MM.1S (cell line): ENCODE data around the gene CLMN.

Experiments
- DNase-seq: peaks from one replicate; pipeline ENCODE4 v3.0.0-alpha.2; 2015
- H2AFZ ChIP-seq: fragments of 300-600 bp; sonication (generic); 2 replicates; pipeline ENCODE4 v1.6.0; 2016; ENCODE audit warnings: antibody characterized with exemption, low read length
- H3F3A ChIP-seq: fragments of 300-600 bp; sonication (generic); 2 replicates; pipeline ENCODE4 v1.6.1; 2016; ENCODE audit warnings: mild to moderate bottlenecking, antibody characterized with exemption, low read length, moderate library complexity, mixed read lengths; ENCODE audit not compliant: insufficient read depth
- H3K27ac ChIP-seq: fragments of 300-600 bp; sonication (generic); 2 replicates; pipeline ENCODE4 v1.5.1; 2016; ENCODE audit warnings: mild to moderate bottlenecking, low read length
- H3K27me3 ChIP-seq: fragments of 300-600 bp; sonication (generic); replicated peaks from 2 replicates; pipeline ENCODE4 v1.6.0; 2016; ENCODE audit warnings: low read length; ENCODE audit not compliant: insufficient read depth
- H3K36me3 ChIP-seq: fragments of 300-600 bp; sonication (generic); replicated peaks from 2 replicates; pipeline ENCODE4 v1.6.1; 2016; ENCODE audit warnings: mild to moderate bottlenecking, low read length, mixed read lengths; ENCODE audit not compliant: insufficient read depth
- H3K4me1 ChIP-seq: fragments of 300-600 bp; sonication (generic); 2 replicates; pipeline ENCODE4 v1.6.1; 2016; ENCODE audit warnings: low read length, mixed read lengths
- H3K4me2 ChIP-seq: fragments of 300-600 bp; sonication (generic); 2 replicates; pipeline ENCODE4 v1.6.0; 2016; ENCODE audit warnings: low read depth, low read length
- H3K4me3 ChIP-seq: fragments of 300-600 bp; sonication (generic); 2 replicates; pipeline ENCODE4 v1.5.1; 2016; ENCODE audit warnings: low read length, mixed read lengths
- H3K79me2 ChIP-seq: fragments of 300-600 bp; sonication (generic); 2 replicates; pipeline ENCODE4 v1.6.1; 2016; ENCODE audit warnings: mixed run types, low read length, mixed read lengths
- H3K9ac ChIP-seq: fragments of 300-600 bp; sonication (generic); 2 replicates; pipeline ENCODE4 v1.6.1; 2016; ENCODE audit warnings: low read length, mixed read lengths
- H3K9me2 ChIP-seq: fragments of 300-600 bp; sonication (generic); replicated peaks from 2 replicates; pipeline ENCODE4 v1.6.1; 2016; ENCODE audit warnings: mild to moderate bottlenecking, low read length, mixed read lengths; ENCODE audit not compliant: insufficient read depth
- H3K9me3 ChIP-seq: fragments of 300-600 bp; sonication (generic); replicated peaks from 2 replicates; pipeline ENCODE4 v1.6.1; 2016; ENCODE audit warnings: mild to moderate bottlenecking, low read length, mixed read lengths; ENCODE audit not compliant: insufficient read depth
- H4K20me1 ChIP-seq: fragments of 300-600 bp; sonication (generic); 2 replicates; pipeline ENCODE4 v1.6.1; 2016; ENCODE audit warnings: mild to moderate bottlenecking, low read length, moderate library complexity, mixed read lengths; ENCODE audit not compliant: insufficient read depth
- CTCF ChIP-seq: fragments of 300-600 bp; sonication (generic); IDR thresholded peaks from 2 replicates; pipeline ENCODE4 v1.5.1; 2016; ENCODE audit warnings: antibody characterized with exemption, low read length, mixed read lengths
- EZH2 ChIP-seq: fragments of 300-600 bp; sonication (generic); optimal IDR thresholded peaks from 2 replicates; pipeline ENCODE3; 2017; ENCODE audit warnings: low read depth, mild to moderate bottlenecking, antibody characterized with exemption, low read length, mixed read lengths
- EZH2phosphoT487 ChIP-seq: fragments of 300-600 bp; sonication (generic); IDR thresholded peaks from 2 replicates; pipeline ENCODE4 v1.6.1; 2018; ENCODE audit warnings: antibody characterized with exemption, low read length

CLMN gene

DNA sequence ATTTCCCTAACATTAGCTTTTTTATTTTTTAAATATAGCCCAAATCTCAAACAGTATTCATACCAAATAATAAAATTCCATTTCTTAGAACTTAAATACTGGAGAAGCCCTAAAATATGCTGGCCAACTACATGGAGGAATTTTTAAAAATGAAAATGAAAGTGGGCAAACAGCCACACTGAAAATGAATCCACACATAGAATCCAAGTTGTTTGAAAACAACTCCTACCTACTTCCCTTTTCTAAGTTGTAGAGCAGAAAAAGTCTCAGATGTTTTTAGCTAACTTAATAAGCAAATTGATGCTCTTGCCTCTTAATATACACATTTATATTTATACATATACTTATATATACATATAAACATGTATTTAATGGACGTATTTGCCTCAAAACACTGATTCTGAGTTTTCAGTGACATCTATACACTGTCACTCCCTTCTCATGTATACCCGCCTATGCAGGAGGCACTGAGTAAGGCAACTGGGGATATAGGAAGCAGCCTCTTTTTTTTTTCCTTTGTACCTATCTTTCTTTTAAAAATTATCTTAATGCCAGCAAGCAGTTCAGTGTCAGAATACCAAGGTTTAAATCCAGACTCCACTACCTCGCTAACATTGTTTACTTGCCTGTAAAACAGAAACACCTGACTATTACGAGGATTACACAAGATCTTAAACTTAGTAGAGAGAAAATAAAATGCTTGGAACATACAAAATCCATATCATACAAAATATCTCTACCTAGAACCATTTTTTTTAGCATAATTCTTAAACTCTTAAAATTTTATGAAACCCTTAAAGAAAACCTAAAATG, 175.7 kb downstream of the CLMN start:
- Histone ChIP-seq H3K36me3 (no peaks in the 10 kb centered on the region), H3K4me2 (peak overlapping the region; percentile 54), H2AFZ (no peak overlapping the region), H3K79me2 (peaks cover 78% of the 10 kb centered on the region), H3K9me3 (no peaks in the 10 kb centered on the region), H3K9me2 (no peaks in the 10 kb centered on the region), H3K4me1 (no peaks in the 10 kb centered on the region), H4K20me1 (no peaks in the 10 kb centered on the region), H3F3A (peaks cover 2% of the 10 kb centered on the region; the same call in 1 of the 2 replicates), H3K9ac (peak overlapping the region; percentile 18; the same call in 1 of the 2 replicates), H3K27me3 (no peaks in the 10 kb centered on the region), H3K4me3 (peak overlapping the region; percentile 40), H3K27ac (peak overlapping the region; percentile 27; the same call in 1 of the 2 replicates)
- DNase-seq, result peak; percentile 7
- TF ChIP-seq EZH2 (no peak), EZH2phosphoT487 (no peak), CTCF (no peak)

- Histone ChIP-seq H3K27me3 (no peaks in the 10 kb centered on the region), H3K9me3 (no peaks in the 10 kb centered on the region), H2AFZ (no peak overlapping the region), H3F3A (peaks cover 2% of the 10 kb centered on the region; the same call in 1 of the 2 replicates), H3K9me2 (no peaks in the 10 kb centered on the region), H3K36me3 (no peaks in the 10 kb centered on the region), H3K4me3 (no peak overlapping the region), H3K4me1 (no peaks in the 10 kb centered on the region), H3K79me2 (peaks cover 66% of the 10 kb centered on the region), H3K27ac (no peak overlapping the region), H3K4me2 (no peak overlapping the region), H3K9ac (no peak overlapping the region), H4K20me1 (no peaks in the 10 kb centered on the region)
- no peak for DNase-seq
- TF ChIP-seq CTCF, result no peak
- TF ChIP-seq EZH2phosphoT487, result no peak
- no peak for TF ChIP-seq EZH2
Observed at GRCh38 chr14:95142208-95142607, 177.5 kb downstream of the CLMN start.

- Histone ChIP-seq H3F3A (peaks cover 2% of the 10 kb centered on the region; the same call in 1 of the 2 replicates), H3K27ac (no peak overlapping the region), H3K27me3 (no peaks in the 10 kb centered on the region), H3K9me3 (no peaks in the 10 kb centered on the region), H3K36me3 (no peaks in the 10 kb centered on the region), H2AFZ (no peak overlapping the region), H4K20me1 (no peaks in the 10 kb centered on the region), H3K79me2 (peaks cover 68% of the 10 kb centered on the region), H3K4me3 (no peak overlapping the region), H3K4me1 (no peaks in the 10 kb centered on the region), H3K9me2 (no peaks in the 10 kb centered on the region), H3K4me2 (no peak overlapping the region), H3K9ac (no peak overlapping the region)
- TF ChIP-seq EZH2phosphoT487 (no peak), EZH2 (no peak), CTCF (no peak)
- DNase-seq, result no peak
Observed at GRCh38 chr14:95141684-95142083, 178.0 kb downstream of the CLMN start.
